H1 (cell line): ENCODE measurements around the gene NPFFR1. TPM values are rescaled to one million over a fixed set of nuclear protein-coding genes. Genes with fewer than 3 reads are reported as not detected.

Source experiments
- CTCF ChIA-PET: fragments of 300-600 bp; sonication (Branson Sonifier 250); formaldehyde crosslinking; loops from one replicate; lab custom pipeline; 2021; ENCODE audit not compliant: partially characterized antibody; lab: Charles Lee
- POLR2A ChIA-PET: fragments of 300-600 bp; sonication (Branson Sonifier 250); formaldehyde crosslinking; loops from one replicate; lab custom pipeline; 2021; ENCODE audit warnings: inconsistent platforms; ENCODE audit not compliant: partially characterized antibody; lab: Charles Lee
- DNase-seq, 2 experiments: peaks; one replicate each; pipeline versions ENCODE4 v3.0.0 to v3.0.0-alpha.2; 2010 to 2022; ENCODE audit warnings: low spot score in 2 of 2, low read depth in 1 of 2, mixed read lengths in 1 of 2
- FAIRE-seq: peaks from 2 replicates; lab custom pipeline; 2011; peaks lifted over from hg19 to GRCh38; lab: Jason Lieb, UNC
- H2AFZ ChIP-seq: 2 replicates; pipeline ENCODE4 v1.8.1; 2012; ENCODE audit warnings: low read length, inconsistent platforms
- H2AK5ac ChIP-seq: 2 replicates; pipeline ENCODE4 v1.6.1; 2013; ENCODE audit warnings: low read depth, low read length
- H2BK120ac ChIP-seq: replicated peaks from 2 replicates; pipeline ENCODE3; 2013; ENCODE audit warnings: low read depth, low read length, inconsistent platforms
- H2BK12ac ChIP-seq: 2 replicates; pipeline ENCODE4 v1.6.1; 2013; ENCODE audit warnings: low read depth, low read length
- H2BK15ac ChIP-seq: 2 replicates; pipeline ENCODE4 v1.6.1; 2013; ENCODE audit warnings: low read length
- H2BK20ac ChIP-seq: 2 replicates; pipeline ENCODE4 v1.6.1; 2013; ENCODE audit warnings: low read length
- H2BK5ac ChIP-seq: 2 replicates; pipeline ENCODE4 v1.6.1; 2013; ENCODE audit warnings: low read depth, low read length
- H3K14ac ChIP-seq: 2 replicates; pipeline ENCODE4 v1.6.1; 2013; ENCODE audit warnings: inconsistent platforms; ENCODE audit not compliant: insufficient read length
- H3K18ac ChIP-seq: 2 replicates; pipeline ENCODE4 v1.6.1; 2013; ENCODE audit warnings: low read length; ENCODE audit errors: extremely low read depth
- H3K23ac ChIP-seq: 2 replicates; pipeline ENCODE4 v1.6.1; 2013; ENCODE audit warnings: inconsistent platforms; ENCODE audit not compliant: insufficient read length
- H3K23me2 ChIP-seq: 2 replicates; pipeline ENCODE4 v1.6.1; 2013; ENCODE audit warnings: low read depth, low read length
- H3K27ac ChIP-seq: 2 replicates; pipeline ENCODE4 v1.6.1; 2011; ENCODE audit warnings: low read depth, low read length, inconsistent platforms
- H3K27me3 ChIP-seq, 4 experiments: replicated peaks in 1 of 4; 1 replicate in 1 of 4; 2 replicates in 3 of 4; pipeline versions ENCODE4 v1.6.1 to v1.8.1; 2011 to 2013; ENCODE audit warnings: low read length in 3 of 4, mild to moderate bottlenecking in 3 of 4, inconsistent platforms in 2 of 4, mixed read lengths in 2 of 4, moderate library complexity in 1 of 4; ENCODE audit not compliant: control insufficient read depth in 3 of 4, insufficient read depth in 3 of 4; ENCODE audit errors: extremely low read depth in 1 of 4
- H3K36me3 ChIP-seq, 4 experiments: 2 replicates each; pipeline versions ENCODE4 v1.6.1 to v1.8.1; 2011 to 2013; ENCODE audit warnings: mild to moderate bottlenecking in 4 of 4, low read length in 3 of 4, moderate library complexity in 2 of 4, control low read depth in 1 of 4, inconsistent platforms in 1 of 4; ENCODE audit not compliant: insufficient read depth in 4 of 4, control insufficient read depth in 2 of 4
- H3K4ac ChIP-seq: replicated peaks from 2 replicates; pipeline ENCODE3; 2013; ENCODE audit warnings: low read length, low read depth, mixed read lengths, inconsistent platforms; ENCODE audit not compliant: insufficient read length
- H3K4me1 ChIP-seq, 4 experiments: replicated peaks in 1 of 4; 1 replicate in 1 of 4; 2 replicates in 3 of 4; pipeline versions ENCODE4 v1.6.1 to v1.8.1; 2011 to 2013; ENCODE audit warnings: low read length in 3 of 4, inconsistent platforms in 2 of 4, mixed read lengths in 1 of 4; ENCODE audit not compliant: insufficient read depth in 4 of 4, control insufficient read depth in 3 of 4
- H3K4me2 ChIP-seq, 2 experiments: 2 replicates each; pipeline versions ENCODE4 v1.6.1 to v1.8.1; 2011 to 2013; ENCODE audit warnings: low read depth in 2 of 2, low read length in 2 of 2, control low read depth in 1 of 2, inconsistent platforms in 1 of 2, mild to moderate bottlenecking in 1 of 2; ENCODE audit not compliant: insufficient read depth in 1 of 2
- H3K4me3 ChIP-seq, 4 experiments: fragments of 200-600, 300-600 bp in 1 of 4; sonication (generic), shearing (Covaris generic), sonication (Bioruptor Twin) in 1 of 4; 2 replicates each; pipeline versions ENCODE4 v1.5.1 to v1.8.1; 2011 to 2016; ENCODE audit warnings: low read length in 4 of 4, low read depth in 3 of 4, control low read depth in 2 of 4, inconsistent platforms in 2 of 4, mild to moderate bottlenecking in 2 of 4, mixed read lengths in 1 of 4, moderate library complexity in 1 of 4; ENCODE audit not compliant: insufficient read depth in 2 of 4; ENCODE audit errors: extremely low read depth in 1 of 4
- H3K56ac ChIP-seq: replicated peaks from 2 replicates; pipeline ENCODE3; 2013; ENCODE audit warnings: low read depth, mild to moderate bottlenecking, mixed read lengths, low read length, inconsistent platforms; ENCODE audit not compliant: insufficient read length
- H3K79me1 ChIP-seq: 2 replicates; pipeline ENCODE4 v1.6.1; 2013; ENCODE audit warnings: low read depth, low read length, control low read depth
- H3K79me2 ChIP-seq, 2 experiments: 2 replicates each; pipeline versions ENCODE4 v1.6.1 to v1.8.1; 2012 to 2013; ENCODE audit warnings: low read length in 2 of 2, mild to moderate bottlenecking in 2 of 2, inconsistent platforms in 1 of 2; ENCODE audit not compliant: insufficient read depth in 2 of 2, control insufficient read depth in 1 of 2
- H3K9ac ChIP-seq, 4 experiments: replicated peaks in 1 of 4; 1 replicate in 1 of 4; 2 replicates in 3 of 4; pipeline versions ENCODE4 v1.6.1 to v1.8.1; 2011 to 2013; ENCODE audit warnings: low read depth in 3 of 4, low read length in 3 of 4, control low read depth in 2 of 4, mild to moderate bottlenecking in 2 of 4, moderate library complexity in 2 of 4, inconsistent platforms in 1 of 4; ENCODE audit errors: extremely low read depth in 1 of 4
- H3K9me3 ChIP-seq, 2 experiments: 2 replicates each; pipeline versions ENCODE4 v1.6.1 to v1.8.1; 2012 to 2013; ENCODE audit warnings: mild to moderate bottlenecking in 2 of 2, moderate library complexity in 2 of 2, control low read depth in 1 of 2, inconsistent platforms in 1 of 2, low read depth in 1 of 2, low read length in 1 of 2, mixed read lengths in 1 of 2; ENCODE audit not compliant: insufficient read depth in 2 of 2
- H4K20me1 ChIP-seq, 2 experiments: replicated peaks in 1 of 2; 2 replicates each; pipeline versions ENCODE3 to v1.8.1; 2011 to 2013; ENCODE audit warnings: inconsistent platforms in 2 of 2, low read length in 2 of 2, mild to moderate bottlenecking in 1 of 2; ENCODE audit not compliant: insufficient read depth in 2 of 2, control insufficient read depth in 1 of 2
- H4K5ac ChIP-seq: 2 replicates; pipeline ENCODE4 v1.6.1; 2013; ENCODE audit warnings: low read length, low read depth, mixed read lengths, inconsistent platforms; ENCODE audit not compliant: insufficient read length
- H4K8ac ChIP-seq: 2 replicates; pipeline ENCODE4 v1.8.0; 2013; ENCODE audit warnings: mild to moderate bottlenecking, moderate library complexity, low read length, inconsistent platforms; ENCODE audit not compliant: insufficient read depth; ENCODE audit errors: extremely low read depth
- H4K91ac ChIP-seq: replicated peaks from 2 replicates; pipeline ENCODE3; 2013; ENCODE audit warnings: low read length, mixed read lengths, inconsistent platforms; ENCODE audit not compliant: insufficient read length
- BACH1 ChIP-seq: IDR thresholded peaks from 2 replicates; pipeline ENCODE4 v1.6.1; 2012; ENCODE audit warnings: low read length, improper control_type of control experiment
- HDAC6 ChIP-seq: IDR thresholded peaks from one replicate; pipeline ENCODE4 v1.7.1; 2012; ENCODE audit warnings: low read depth, mild to moderate bottlenecking, inconsistent platforms, low read length, moderate library complexity
- WGBS, 2 experiments: shearing (Covaris generic) in 1 of 2; methylation state at CpG; one replicate each; pipeline versions ENCODE4 v1.1.6 to v1.1.7; 2013 to 2015; ENCODE audit warnings: low lambda C conversion rate in 2 of 2, mixed read lengths in 2 of 2, inconsistent platforms in 1 of 2, low coverage in 1 of 2, missing lambda C conversion rate in 1 of 2; ENCODE audit not compliant: insufficient replicate concordance in 2 of 2, insufficient coverage in 1 of 2, insufficient read length in 1 of 2; ENCODE audit errors: extremely low coverage in 1 of 2, missing lambda C conversion rate in 1 of 2; 5-methylcytosine and 5-hydroxymethylcytosine counted together
- polyA plus RNA-seq, 7 experiments: library from polyadenylated mRNA; depleted of rRNA in 3 of 7; stranded (reverse) in 5 of 7; unstranded in 2 of 7; fragments of >200 nt in 5 of 7; fragments of 200-250 nt in 2 of 7; gene quantifications; 1 replicate in 5 of 7; 2 replicates in 1 of 7; 4 replicates in 1 of 7; pipeline versions ENCODE4 v1.2.1 to v1.2.3, GENCODE V29; 2011 to 2013; ENCODE audit warnings: missing spikeins in 2 of 7, mixed read lengths in 2 of 7
- total RNA-seq: library from RNA; stranded (reverse); fragmentation: NEBNext Ultra II Directional; extraction: Animal tissue kit (Norgen Biotek cat#: 25700); gene quantifications from 2 replicates; pipeline ENCODE4 v1.2.1, GENCODE V29; 2021

NPFFR1 gene
- total and polyA plus RNA-seq, 2 of the 8 experiments (the other 6 are each of a cell fraction or from before 2014, with no cell fraction given), result 0.02 to 0.06 TPM

- no peak overlapping the region for H4K8ac ChIP-seq
- H3K56ac ChIP-seq, result no peak overlapping the region
- no peak overlapping the region for H2AK5ac ChIP-seq
- no peak overlapping the region for H4K91ac ChIP-seq
- no peak overlapping the region for H3K4me2 ChIP-seq
- peak overlapping the region; percentile 0; the same call in 1 of the 2 replicates for H2AFZ ChIP-seq
- no peaks in the 10 kb centered on the region for H3K79me2 ChIP-seq
- TF ChIP-seq BACH1 (no peak), HDAC6 (no peak)
- H2BK5ac ChIP-seq, result no peak overlapping the region
- POLR2A ChIA-PET, result no interaction called here
- no peak overlapping the region for H3K14ac ChIP-seq
- no peaks in the 10 kb centered on the region for H3K79me1 ChIP-seq
- CTCF ChIA-PET, result interaction anchor here (1.0 to 3.7 kb wide), 5 partner anchors 9 to 110 kb away, joined by 3 to 26 read pairs (median 8); no protein-coding TSS in a partner anchor
- no peak overlapping the region for H3K18ac ChIP-seq
- H3K4me1 ChIP-seq, result peaks cover 0 to 2% (median 0%) of the 10 kb centered on the region in 4 experiments; a peak in 1 of 7 replicates
- no peak overlapping the region for H2BK15ac ChIP-seq
- no peak overlapping the region for H3K4me3 ChIP-seq
- no peak overlapping the region for H3K27ac ChIP-seq
- H2BK20ac ChIP-seq, result no peak overlapping the region
- H3K9ac ChIP-seq, result no peak overlapping the region
- H2BK120ac ChIP-seq, result no peak overlapping the region
- no peak overlapping the region for H3K4ac ChIP-seq
- no peaks in the 10 kb centered on the region for H3K27me3 ChIP-seq
- no peaks in the 10 kb centered on the region for H3K9me3 ChIP-seq
- FAIRE-seq (no peak), DNase-seq (no peak)
- H2BK12ac ChIP-seq, result no peak overlapping the region
- H4K5ac ChIP-seq, result no peak overlapping the region
- H3K23me2 ChIP-seq, result no peaks in the 10 kb centered on the region
- no peaks in the 10 kb centered on the region for H3K36me3 ChIP-seq
- H3K23ac ChIP-seq, result no peak overlapping the region
- 85% methylated on average over 13 of the region's 14 CpGs; no CpG with 5 or more reads in 1 of the 2 experiments for WGBS, 2 experiments
- H4K20me1 ChIP-seq, result no peaks in the 10 kb centered on the region
These were observed 29.7 kb downstream of the NPFFR1 start for GRCh38 chr10:70253878-70254765.
